Endodermal cell (in vitro differentiated cells): ENCODE results near the gene CCDC8. TPM values are rescaled to one million over a fixed set of nuclear protein-coding genes. Genes with fewer than 3 reads are reported as not detected.

ENCODE experiments used
- DNase-seq: peaks from one replicate; pipeline ENCODE4 v3.0.0-alpha.2; 2017
- H3K27ac ChIP-seq: 2 replicates; pipeline ENCODE4 v1.5.1; 2013; ENCODE audit warnings: mild to moderate bottlenecking, low read depth, low read length, moderate library complexity
- H3K27me3 ChIP-seq: 2 replicates; pipeline ENCODE4 v1.6.1; 2013; ENCODE audit warnings: mild to moderate bottlenecking, low read length, moderate library complexity; ENCODE audit not compliant: insufficient read depth, control insufficient read depth, poor library complexity, severe bottlenecking
- H3K36me3 ChIP-seq: 2 replicates; pipeline ENCODE4 v1.7.0; 2013; ENCODE audit warnings: mild to moderate bottlenecking, low read length, moderate library complexity; ENCODE audit not compliant: control insufficient read depth, insufficient read depth
- H3K4me1 ChIP-seq: one replicate; pipeline ENCODE4 v1.7.0; 2013; ENCODE audit warnings: low read length; ENCODE audit not compliant: control insufficient read depth, insufficient read depth
- H3K4me3 ChIP-seq: 2 replicates; pipeline ENCODE4 v1.5.1; 2013; ENCODE audit warnings: mild to moderate bottlenecking, low read length, moderate library complexity
- H3K9ac ChIP-seq: 2 replicates; pipeline ENCODE4 v1.6.1; 2013; ENCODE audit warnings: mild to moderate bottlenecking, low read length, moderate library complexity; ENCODE audit not compliant: poor library complexity, severe bottlenecking; ENCODE audit errors: extremely low read depth
- H3K9me3 ChIP-seq: 2 replicates; pipeline ENCODE4 v1.6.1; 2013; ENCODE audit warnings: mild to moderate bottlenecking, low read length, moderate library complexity; ENCODE audit not compliant: control insufficient read depth
- H3K27ac Mint-ChIP-seq: 2 replicates; pipeline ENCODE4 v1.8.0; 2020; ENCODE audit warnings: mixed read lengths
- H3K27me3 Mint-ChIP-seq: 2 replicates; pipeline ENCODE4 v1.8.0; 2021; ENCODE audit warnings: mild to moderate bottlenecking, mixed read lengths; ENCODE audit not compliant: insufficient read depth
- H3K36me3 Mint-ChIP-seq: 2 replicates; pipeline ENCODE4 v1.8.0; 2020; ENCODE audit warnings: low read depth, mixed read lengths
- H3K4me1 Mint-ChIP-seq: 2 replicates; pipeline ENCODE4 v1.8.0; 2020; ENCODE audit warnings: mixed read lengths
- H3K4me3 Mint-ChIP-seq: 2 replicates; pipeline ENCODE4 v1.8.0; 2020; ENCODE audit warnings: mild to moderate bottlenecking, moderate library complexity, mixed read lengths
- H3K9me3 Mint-ChIP-seq: 2 replicates; pipeline ENCODE4 v1.8.0; 2020; ENCODE audit warnings: mild to moderate bottlenecking, mixed read lengths
- CTCF ChIP-seq: fragments of 200-600 bp; sonication (generic); conservative IDR thresholded peaks from 2 replicates; pipeline ENCODE4 v1.5.0; 2021; ENCODE audit warnings: antibody characterized with exemption, mild to moderate bottlenecking
- WGBS, 2 experiments: methylation state at CpG; one replicate each; pipeline versions ENCODE4 v1.1.5 to v1.1.7; 2013; ENCODE audit warnings: missing lambda C conversion rate in 2 of 2, mixed read lengths in 1 of 2; ENCODE audit not compliant: insufficient coverage in 1 of 2, insufficient read length in 1 of 2; 5-methylcytosine and 5-hydroxymethylcytosine counted together
- total RNA-seq, 2 donors: library from RNA; stranded (reverse); fragmentation: NEBNext Ultra II Directional in 1 of 2; extraction: Animal tissue kit (Norgen Biotek cat#: 25700) in 1 of 2; gene quantifications; 2 replicates in 1 of 2; 3 replicates in 1 of 2; pipeline ENCODE4 v1.2.1, GENCODE V29; 2021

Gene CCDC8
- total RNA-seq, 2 donors from 2014 or later: 27.5 to 30.5 TPM

GRCh38 chr19:46460055-46460454 lies 46.7 kb upstream of the CCDC8 start:
- Histone ChIP-seq H3K27me3 (no peaks in the 10 kb centered on the region), H3K9me3 (no peaks in the 10 kb centered on the region), H3K9ac (no peak overlapping the region), H3K4me1 (no peaks in the 10 kb centered on the region), H3K4me3 (no peak overlapping the region), H3K36me3 (no peaks in the 10 kb centered on the region), H3K27ac (no peak overlapping the region)
- no peak overlapping the region for H3K27ac Mint-ChIP-seq
- no peak for DNase-seq
- no peaks in the 10 kb centered on the region for H3K4me1 Mint-ChIP-seq
- TF ChIP-seq CTCF: no peak
- H3K36me3 Mint-ChIP-seq: no peaks in the 10 kb centered on the region
- peaks cover 2% of the 10 kb centered on the region for H3K9me3 Mint-ChIP-seq
- no peaks in the 10 kb centered on the region for H3K27me3 Mint-ChIP-seq
- WGBS, 2 experiments: 92 to 94% methylated on average over 1 to 2 of the region's 2 CpGs
- no peak overlapping the region for H3K4me3 Mint-ChIP-seq

GRCh38 chr19:46456930-46457329 lies 43.6 kb upstream of the CCDC8 start:
- no peak for TF ChIP-seq CTCF
- Mint-ChIP-seq H3K4me3 (no peak overlapping the region), H3K9me3 (peaks cover 2% of the 10 kb centered on the region), H3K27ac (no peak overlapping the region), H3K27me3 (no peaks in the 10 kb centered on the region), H3K36me3 (no peaks in the 10 kb centered on the region), H3K4me1 (no peaks in the 10 kb centered on the region)
- no peaks in the 10 kb centered on the region for H3K36me3 ChIP-seq
- no peak overlapping the region for H3K27ac ChIP-seq
- H3K4me3 ChIP-seq: no peak overlapping the region
- H3K4me1 ChIP-seq: no peaks in the 10 kb centered on the region
- DNase-seq: no peak
- H3K27me3 ChIP-seq: no peaks in the 10 kb centered on the region
- H3K9me3 ChIP-seq: no peaks in the 10 kb centered on the region
- 93 to 100% methylated on average over 3 to 4 of the region's 5 CpGs for WGBS, 2 experiments
- H3K9ac ChIP-seq: no peak overlapping the region

GRCh38 chr19:46454244-46454643 lies 40.9 kb upstream of the CCDC8 start:
- DNase-seq: no peak
- Histone ChIP-seq H3K9ac (no peak overlapping the region), H3K4me1 (no peaks in the 10 kb centered on the region), H3K27me3 (no peaks in the 10 kb centered on the region), H3K4me3 (no peak overlapping the region), H3K36me3 (no peaks in the 10 kb centered on the region), H3K27ac (no peak overlapping the region), H3K9me3 (peaks cover 8% of the 10 kb centered on the region)
- H3K9me3 Mint-ChIP-seq: peaks cover 9% of the 10 kb centered on the region
- H3K36me3 Mint-ChIP-seq: peaks cover 4% of the 10 kb centered on the region
- no peak overlapping the region for H3K4me3 Mint-ChIP-seq
- no peaks in the 10 kb centered on the region for H3K4me1 Mint-ChIP-seq
- no peak overlapping the region for H3K27ac Mint-ChIP-seq
- peaks cover 2% of the 10 kb centered on the region for H3K27me3 Mint-ChIP-seq
- 90% methylated on average over 2 of the region's 3 CpGs; no CpG with 5 or more reads in 1 of the 2 experiments for WGBS, 2 experiments
- no peak for TF ChIP-seq CTCF
